GM10266 (cell line): ENCODE measurements around the gene PSPN.

Experiments
- DNase-seq: peaks from one replicate; pipeline ENCODE4 v3.0.0; 2012; ENCODE audit errors: extremely low spot score
- TF ChIP-seq, protein P1 (sequence below): IDR thresholded peaks from 2 replicates; pipeline ENCODE4 v1.5.1; 2012; ENCODE audit warnings: mild to moderate bottlenecking, low read depth; ENCODE audit not compliant: control insufficient read depth, insufficient read depth; ENCODE audit errors: missing control alignments

PSPN gene

DNA sequence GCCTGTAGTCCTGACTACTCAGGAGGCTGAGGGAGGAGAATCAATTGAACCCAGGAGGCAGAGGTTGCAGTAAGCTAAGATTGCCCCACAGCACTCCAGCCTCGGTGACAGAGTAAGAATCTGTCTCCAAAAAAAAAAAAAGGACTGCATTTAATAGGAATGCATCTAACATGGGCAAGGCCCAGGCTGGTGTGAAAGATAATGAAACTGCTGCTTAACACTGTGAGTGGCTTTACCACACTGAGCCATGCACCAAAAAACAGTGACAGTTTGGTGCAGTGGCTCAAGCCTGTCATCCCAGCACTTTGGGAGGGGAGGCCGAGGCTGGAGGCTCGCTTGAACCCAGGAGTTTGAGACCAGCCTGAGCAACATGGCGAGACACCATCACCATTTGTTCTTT lies 8.6 kb upstream of the PSPN start:
- DNase-seq, result no peak
- TF ChIP-seq, protein P1, sequence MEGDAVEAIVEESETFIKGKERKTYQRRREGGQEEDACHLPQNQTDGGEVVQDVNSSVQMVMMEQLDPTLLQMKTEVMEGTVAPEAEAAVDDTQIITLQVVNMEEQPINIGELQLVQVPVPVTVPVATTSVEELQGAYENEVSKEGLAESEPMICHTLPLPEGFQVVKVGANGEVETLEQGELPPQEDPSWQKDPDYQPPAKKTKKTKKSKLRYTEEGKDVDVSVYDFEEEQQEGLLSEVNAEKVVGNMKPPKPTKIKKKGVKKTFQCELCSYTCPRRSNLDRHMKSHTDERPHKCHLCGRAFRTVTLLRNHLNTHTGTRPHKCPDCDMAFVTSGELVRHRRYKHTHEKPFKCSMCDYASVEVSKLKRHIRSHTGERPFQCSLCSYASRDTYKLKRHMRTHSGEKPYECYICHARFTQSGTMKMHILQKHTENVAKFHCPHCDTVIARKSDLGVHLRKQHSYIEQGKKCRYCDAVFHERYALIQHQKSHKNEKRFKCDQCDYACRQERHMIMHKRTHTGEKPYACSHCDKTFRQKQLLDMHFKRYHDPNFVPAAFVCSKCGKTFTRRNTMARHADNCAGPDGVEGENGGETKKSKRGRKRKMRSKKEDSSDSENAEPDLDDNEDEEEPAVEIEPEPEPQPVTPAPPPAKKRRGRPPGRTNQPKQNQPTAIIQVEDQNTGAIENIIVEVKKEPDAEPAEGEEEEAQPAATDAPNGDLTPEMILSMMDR, result no peak

DNA sequence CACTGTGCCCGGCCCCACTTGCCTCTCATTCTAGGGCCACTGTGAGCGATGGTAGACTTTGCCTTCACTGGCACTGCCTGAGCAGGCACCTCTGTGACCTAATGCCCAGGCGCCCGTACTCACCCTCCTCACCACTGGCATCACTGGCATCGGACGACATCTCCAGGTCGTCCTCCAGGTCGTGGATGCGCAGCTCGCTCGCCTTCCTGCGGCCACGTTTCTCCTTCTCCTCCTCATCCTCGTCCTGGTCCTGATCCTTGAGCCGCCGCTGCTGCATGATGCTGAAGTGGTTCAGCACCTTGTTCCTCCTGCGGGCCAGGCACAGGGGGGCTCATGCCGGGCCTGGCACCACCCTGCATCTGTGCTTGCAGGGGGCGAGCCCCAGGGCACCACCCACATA lies 7.5 kb upstream of the PSPN start:
- TF ChIP-seq, protein P1, result no peak
- DNase-seq, result no peak

DNA sequence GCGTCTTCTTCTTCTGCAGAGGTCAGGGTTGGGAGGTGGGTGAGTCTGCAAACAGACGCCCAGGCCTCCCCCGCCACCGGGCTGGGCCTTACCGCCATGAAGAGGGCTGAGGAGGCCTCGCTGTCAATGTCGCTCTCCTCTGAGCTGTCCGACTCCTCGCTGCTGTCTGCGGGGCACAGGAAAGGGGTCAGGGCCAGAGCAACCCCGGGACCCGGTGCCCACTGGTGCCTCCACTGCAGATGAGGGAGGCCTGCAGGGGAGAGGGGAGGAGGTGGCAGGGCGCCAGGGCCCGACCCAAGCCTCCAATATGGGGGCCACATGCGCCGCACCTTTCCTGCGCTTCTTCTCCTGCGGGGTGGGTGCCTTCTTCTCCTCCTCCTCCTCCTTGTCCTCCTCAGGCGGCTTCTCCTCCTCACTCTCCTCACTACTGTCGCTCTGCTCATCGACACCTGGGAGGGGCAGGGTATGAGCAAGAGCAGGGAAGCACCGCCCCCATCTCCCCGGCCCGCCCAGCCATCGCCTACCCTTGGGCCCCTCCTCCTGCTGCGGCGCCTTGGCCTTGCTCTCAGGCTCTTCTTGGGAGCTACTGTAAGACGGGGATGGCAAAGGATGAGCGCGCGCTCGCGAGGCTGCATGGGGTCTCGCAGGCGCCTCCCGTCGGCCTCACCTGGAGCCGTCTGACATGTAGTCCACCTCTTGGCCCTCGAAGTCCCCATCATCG lies 5.5 kb upstream of the PSPN start:
- TF ChIP-seq, protein P1, result no peak

DNA sequence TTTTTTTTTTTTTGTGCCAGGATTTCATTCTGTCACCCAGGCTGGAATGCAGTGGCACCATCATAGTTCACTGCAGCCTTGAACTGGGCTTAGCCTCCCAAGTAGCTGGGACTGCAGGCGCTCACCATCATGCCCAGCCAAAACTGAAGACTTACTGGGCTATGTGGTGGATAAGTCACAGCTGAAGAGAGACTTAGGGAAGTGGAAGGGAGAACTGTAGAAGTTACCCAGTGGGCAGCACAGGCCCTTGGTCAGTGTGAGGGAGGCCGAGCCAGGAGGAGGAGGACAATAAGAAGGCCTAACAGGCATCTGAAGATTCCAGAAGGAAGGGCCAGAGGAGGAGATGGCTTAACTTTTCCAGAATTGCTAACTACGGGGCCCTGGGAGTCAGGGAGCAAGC lies 4.0 kb upstream of the PSPN start:
- TF ChIP-seq, protein P1, result no peak
- DNase-seq, result no peak

More for the DNA sequence above, 5.5 kb upstream of the PSPN start:
- no peak for DNase-seq

DNA sequence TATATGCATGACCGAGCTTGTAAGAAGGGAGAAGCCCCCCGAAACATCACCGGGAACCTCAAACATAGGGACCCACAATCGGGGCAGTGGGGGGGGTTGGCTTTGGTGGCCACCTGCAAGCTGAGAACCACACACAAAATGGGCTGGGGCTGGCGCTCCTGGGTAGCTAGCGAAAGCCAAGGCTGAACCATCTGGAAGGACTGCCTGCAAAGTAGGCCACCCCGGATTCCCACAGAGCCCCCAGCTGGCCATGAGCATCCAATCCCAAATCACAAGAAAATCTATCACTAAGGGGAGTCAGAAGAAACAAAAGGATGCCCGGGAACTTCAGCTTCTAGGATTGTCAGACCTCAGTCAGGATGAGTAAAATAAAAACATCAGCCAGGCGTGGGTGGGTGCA lies 2.8 kb upstream of the PSPN start:
- no peak for DNase-seq
- TF ChIP-seq, protein P1, result no peak

DNA sequence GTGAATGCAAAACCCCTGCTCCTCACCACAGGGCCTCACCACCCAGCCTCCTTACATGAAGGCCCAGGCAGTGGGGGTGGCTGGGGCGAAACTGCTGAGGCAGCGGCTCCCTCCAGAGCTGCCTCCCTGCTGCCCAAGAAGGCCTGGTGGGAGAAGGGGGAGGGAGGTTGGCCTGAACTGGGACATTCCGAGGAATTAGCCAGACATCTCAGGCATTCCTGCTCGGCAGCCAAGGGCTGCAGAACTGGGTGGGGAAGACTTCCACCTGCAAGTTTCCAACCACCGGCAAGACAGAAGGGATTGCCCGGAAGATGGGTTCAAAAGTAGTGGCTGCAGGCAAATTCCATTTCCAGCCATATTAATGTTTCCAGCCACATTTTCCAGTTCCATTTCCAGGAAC lies 2.3 kb upstream of the PSPN start:
- TF ChIP-seq, protein P1, result no peak
- no peak for DNase-seq

DNA sequence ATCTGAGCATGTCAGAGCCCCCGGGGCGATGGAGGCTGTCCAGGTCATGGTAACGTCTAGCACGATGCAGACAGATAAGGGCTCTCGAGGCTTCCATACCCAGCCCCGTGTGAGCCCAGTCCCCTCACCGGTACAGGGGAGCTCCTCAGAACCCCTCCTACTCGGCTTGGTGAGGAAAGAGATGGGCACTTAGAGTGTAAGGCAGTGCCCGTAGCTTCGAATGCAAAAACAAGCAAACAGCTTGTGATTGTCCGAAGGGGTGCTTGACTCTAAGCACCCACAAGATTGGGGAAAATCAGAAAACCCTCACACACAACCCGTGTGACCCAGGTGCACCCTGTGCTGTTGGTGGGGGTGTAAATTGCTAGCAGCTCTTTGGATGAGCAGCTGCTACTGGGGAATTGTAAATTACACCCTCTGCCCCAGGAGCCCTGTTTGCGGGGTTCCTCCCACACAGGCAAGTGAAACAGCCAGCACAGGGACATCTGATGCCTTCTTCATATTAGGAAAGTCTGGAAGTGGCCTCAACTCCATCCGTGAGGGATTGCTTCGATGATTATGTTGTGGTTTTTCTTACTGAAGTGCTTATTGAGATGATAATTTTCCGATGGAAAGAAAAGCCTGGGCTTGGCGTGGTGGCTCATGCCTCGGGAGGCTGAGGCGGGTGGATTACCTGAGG lies 918 bp upstream of the PSPN start:
- DNase-seq, result no peak
- TF ChIP-seq, protein P1, result no peak
